Inflammatory macrophage treated with lipopolysaccharide for 1 hour (primary cell): ENCODE results near the gene BRDT.

Source experiments
- DNase-seq, 2 donors: peaks; one replicate each; pipeline ENCODE4 v3.0.0-alpha.2; 2020 to 2022

Gene BRDT

GRCh38 chr1:91949356-91949699, at the start of gene BRDT:
Gene BRDT, plus strand, starts transcription at chr1:91949401. Its CDS starts 13,354 bp downstream, at chr1:91962755.
- DNase-seq = no peak

GRCh38 chr1:91900562-91900961, 48.6 kb upstream of the BRDT start:
- DNase-seq = no peak

GRCh38 chr1:91901231-91901630, 48.0 kb upstream of the BRDT start:
- DNase-seq = no peak

GRCh38 chr1:91912266-91912665, 36.9 kb upstream of the BRDT start:
- DNase-seq = no peak

- DNase-seq = no peak
Measured at GRCh38 chr1:91913018-91913417, 36.2 kb upstream of the BRDT start.

- DNase-seq = no peak
Measured at GRCh38 chr1:91916046-91916445, 33.2 kb upstream of the BRDT start.

GRCh38 chr1:91916811-91917460, 32.3 kb upstream of the BRDT start:
- DNase-seq = no peak

- no peak for DNase-seq
Measured at GRCh38 chr1:91919962-91920361, 29.2 kb upstream of the BRDT start.

GRCh38 chr1:91924146-91924545, 25.1 kb upstream of the BRDT start:
- no peak for DNase-seq

GRCh38 chr1:91925644-91926435, 23.4 kb upstream of the BRDT start:
- no peak for DNase-seq

- DNase-seq = no peak
Measured at GRCh38 chr1:91928026-91928425, 21.2 kb upstream of the BRDT start.

- DNase-seq = no peak
Measured at GRCh38 chr1:91929250-91929649, 20.0 kb upstream of the BRDT start.

- no peak for DNase-seq
Measured at GRCh38 chr1:91937613-91938012, 11.6 kb upstream of the BRDT start.

- DNase-seq = no peak
Measured at GRCh38 chr1:91940496-91940895, 8.7 kb upstream of the BRDT start.

GRCh38 chr1:91944087-91944486, 5.1 kb upstream of the BRDT start:
- DNase-seq = no peak

- DNase-seq = no peak
Measured at GRCh38 chr1:91948097-91948496, 1.1 kb upstream of the BRDT start.

- DNase-seq = no peak
Measured at GRCh38 chr1:91948501-91949355, 473 bp upstream of the BRDT start.

GRCh38 chr1:91952187-91952586, 3.0 kb downstream of the BRDT start:
- DNase-seq = no peak

GRCh38 chr1:91958926-91959325, 9.7 kb downstream of the BRDT start:
- no peak for DNase-seq

GRCh38 chr1:91968334-91968733, 19.1 kb downstream of the BRDT start:
- no peak for DNase-seq

- DNase-seq = no peak
Measured at GRCh38 chr1:91979383-91979782, 30.2 kb downstream of the BRDT start.

- no peak for DNase-seq
Measured at GRCh38 chr1:91980663-91981062, 31.5 kb downstream of the BRDT start.

- DNase-seq = no peak
Measured at GRCh38 chr1:91981996-91982609, 32.9 kb downstream of the BRDT start.
